ENCODE data around the gene TBKBP1. TPM values are rescaled to one million over a fixed set of nuclear protein-coding genes. Genes with fewer than 3 reads are reported as not detected.

TBKBP1 gene
- total RNA-seq, 4 donors from 2014 or later: 4.0 to 15.6 (median 10.5) TPM

DNA sequence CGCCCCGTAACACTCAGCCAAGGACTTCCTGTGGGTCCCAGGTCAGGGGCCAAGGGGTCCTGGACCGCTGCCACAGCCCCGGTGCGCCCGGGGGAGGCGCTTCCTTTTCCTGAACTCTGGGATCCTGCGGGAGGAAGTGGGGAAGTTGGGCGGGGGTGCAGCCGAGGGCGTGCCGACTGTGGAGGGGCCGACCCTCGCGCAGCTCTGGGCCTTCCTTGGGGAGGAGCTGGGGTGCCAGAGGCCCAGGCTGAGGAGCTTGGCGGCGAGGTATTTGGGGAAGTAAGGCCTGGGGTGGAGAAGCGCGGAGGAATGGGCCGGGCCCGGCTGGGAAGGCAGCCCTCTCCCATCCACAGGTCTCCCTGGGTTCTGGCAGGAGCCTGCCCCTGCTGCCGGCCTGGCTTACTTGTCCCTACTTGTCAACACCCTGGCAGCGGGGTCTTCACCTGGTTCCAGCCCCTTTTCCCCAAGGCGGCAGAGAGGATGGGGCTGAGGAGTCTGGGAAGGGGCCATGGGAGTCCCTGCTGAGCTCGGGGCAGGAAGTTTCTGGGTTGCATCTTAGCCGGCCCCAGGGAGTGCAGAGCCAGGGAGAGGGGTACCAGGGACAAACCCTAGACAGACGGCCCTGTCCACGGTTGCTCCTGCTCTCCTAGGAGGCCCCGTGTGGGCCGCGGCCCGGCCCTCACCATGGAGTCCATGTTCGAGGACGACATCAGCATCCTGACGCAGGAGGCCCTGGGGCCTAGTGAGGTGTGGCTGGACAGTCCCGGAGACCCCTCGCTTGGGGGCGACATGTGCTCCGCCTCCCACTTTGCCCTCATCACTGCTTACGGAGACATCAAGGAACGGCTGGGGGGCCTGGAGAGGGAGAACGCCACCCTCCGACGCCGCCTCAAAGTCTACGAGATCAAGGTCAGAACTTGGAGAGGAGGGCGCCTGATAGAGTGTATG, 1.7 kb downstream of the TBKBP1 start:
- TF ChIP-seq CTCF (IDR thresholded peaks at IDR 0.05): no peak
- peak; percentile 42 for ATAC-seq (ENCODE audit: low FRiP score)

DNA sequence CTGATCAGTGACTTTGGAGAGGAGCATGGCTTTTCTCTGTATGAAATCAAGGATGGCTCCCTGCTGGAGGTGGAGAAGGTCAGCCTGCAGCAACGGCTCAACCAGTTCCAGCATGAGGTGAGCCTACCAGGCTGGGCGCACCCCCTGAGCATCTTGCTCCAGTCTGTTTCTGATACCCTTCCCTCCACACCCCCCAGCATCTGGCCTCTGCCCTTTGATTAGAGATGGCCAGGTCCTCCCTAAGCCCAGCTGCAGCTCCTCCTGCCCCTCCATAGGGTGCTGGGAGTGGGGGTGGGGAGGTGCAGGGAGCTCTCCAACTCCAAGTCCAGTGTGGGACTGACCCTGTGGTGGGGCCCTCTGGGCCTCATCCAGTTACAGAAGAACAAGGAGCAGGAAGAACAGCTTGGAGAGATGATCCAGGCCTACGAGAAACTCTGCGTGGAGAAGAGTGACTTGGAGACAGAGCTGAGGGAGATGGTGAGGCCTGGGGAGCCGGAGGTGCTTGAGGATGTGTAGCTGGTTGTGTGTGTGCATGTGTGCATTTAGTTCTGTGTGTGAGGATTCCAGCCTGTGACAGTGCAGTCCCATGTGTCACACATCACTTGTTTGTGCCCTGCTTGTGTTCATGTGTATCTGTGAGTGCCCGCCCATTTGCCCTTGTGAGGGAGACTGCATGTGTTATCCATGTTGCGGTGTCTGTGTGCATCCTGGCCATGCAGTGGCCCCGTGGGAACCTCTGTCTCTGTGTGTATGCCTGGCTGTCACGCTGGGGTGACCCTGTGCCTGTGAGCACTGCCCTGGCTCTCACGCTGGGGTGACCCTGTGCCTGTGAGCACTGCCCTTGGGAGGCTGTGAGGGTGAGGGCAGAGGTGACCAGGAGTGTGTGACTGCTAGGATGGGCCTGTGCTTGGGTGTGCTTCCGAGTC, 3.0 kb downstream of the TBKBP1 start:
- DNase-seq (ENCODE audit: low spot score) (no peak), ATAC-seq (ENCODE audit: low FRiP score) (no peak)
- TF ChIP-seq CTCF (IDR thresholded peaks at IDR 0.05): no peak

More for the DNA sequence above, 1.7 kb downstream of the TBKBP1 start:
- no peak for DNase-seq (ENCODE audit: low spot score)

DNA sequence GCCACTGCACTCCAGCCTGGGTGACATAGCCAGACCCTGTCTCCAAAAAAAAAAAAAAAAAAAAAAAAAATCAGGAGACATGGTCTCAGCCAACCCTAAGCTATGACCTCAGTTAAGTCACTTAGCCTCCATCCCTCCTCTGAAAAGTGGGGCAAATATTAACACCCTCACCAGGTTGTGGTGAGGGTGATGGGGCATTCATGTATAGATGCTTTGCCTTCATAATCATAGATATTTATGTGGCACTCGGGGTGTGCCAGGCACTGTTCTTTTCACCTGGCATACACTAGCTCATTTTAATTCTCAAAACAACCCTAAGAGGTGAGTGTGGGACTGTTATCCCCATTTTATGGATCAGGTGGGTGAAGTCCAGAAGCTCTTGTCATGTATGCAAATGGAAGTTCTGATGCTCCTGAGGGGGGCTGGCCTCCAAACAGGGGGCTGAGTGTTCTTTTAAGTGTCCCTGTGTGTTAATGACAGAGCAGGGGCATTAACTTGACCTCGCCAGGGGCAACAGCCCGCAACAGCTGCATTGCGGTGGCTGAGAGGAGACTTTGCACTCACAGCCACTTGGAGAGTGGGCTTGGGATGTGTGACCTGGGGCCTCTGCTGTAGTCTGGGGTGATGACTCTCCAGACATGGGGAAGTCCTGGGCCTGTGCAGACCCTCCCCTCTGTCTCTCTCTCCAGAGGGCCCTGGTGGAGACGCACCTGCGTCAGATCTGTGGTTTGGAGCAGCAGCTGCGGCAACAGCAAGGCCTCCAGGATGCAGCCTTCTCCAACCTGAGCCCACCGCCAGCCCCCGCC, 4.1 kb downstream of the TBKBP1 start:
- no peak for DNase-seq (ENCODE audit: low spot score)
- TF ChIP-seq CTCF (IDR thresholded peaks at IDR 0.05): no peak
- ATAC-seq (ENCODE audit: low FRiP score): no peak

DNA sequence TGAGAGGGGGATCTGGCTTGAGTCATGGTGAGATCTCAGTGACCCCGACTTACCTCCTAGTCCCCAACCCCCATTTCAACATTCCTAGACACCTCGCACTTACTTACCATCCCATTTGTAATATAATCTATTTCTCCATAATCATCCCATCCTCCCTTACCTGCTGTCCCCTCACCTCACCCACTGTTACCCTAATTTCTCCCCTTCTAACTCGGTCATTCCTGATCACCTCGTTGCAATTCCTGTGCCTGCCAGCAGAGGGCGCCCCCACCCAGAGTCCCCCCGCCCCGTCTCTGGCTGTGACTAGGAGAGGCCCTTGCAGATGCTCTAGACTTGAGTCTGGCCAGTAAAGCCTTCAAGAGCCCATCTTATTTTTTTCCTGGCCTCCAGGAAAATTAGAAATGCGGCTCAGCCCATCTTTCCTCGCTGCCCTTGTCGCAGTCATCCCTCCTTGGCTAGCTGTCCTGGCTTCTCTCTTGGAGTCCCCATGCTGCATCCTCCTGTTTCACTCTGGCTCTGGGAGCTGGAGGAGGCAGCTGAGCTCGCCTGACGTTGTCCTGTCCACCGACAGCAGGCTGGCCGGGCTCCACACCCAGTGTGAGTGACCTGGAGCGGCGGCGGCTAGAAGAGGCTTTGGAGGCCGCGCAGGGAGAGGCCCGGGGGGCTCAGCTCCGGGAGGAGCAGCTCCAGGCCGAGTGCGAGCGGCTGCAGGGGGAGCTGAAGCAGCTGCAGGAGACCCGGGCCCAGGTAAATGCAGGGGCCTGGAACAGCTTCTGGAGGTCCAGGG, 5.0 kb downstream of the TBKBP1 start:
- ATAC-seq (ENCODE audit: low FRiP score): no peak
- DNase-seq (ENCODE audit: low spot score): peak; percentile 47
- TF ChIP-seq CTCF (IDR thresholded peaks at IDR 0.05): peak in 1 of 3 donors; percentile 65

DNA sequence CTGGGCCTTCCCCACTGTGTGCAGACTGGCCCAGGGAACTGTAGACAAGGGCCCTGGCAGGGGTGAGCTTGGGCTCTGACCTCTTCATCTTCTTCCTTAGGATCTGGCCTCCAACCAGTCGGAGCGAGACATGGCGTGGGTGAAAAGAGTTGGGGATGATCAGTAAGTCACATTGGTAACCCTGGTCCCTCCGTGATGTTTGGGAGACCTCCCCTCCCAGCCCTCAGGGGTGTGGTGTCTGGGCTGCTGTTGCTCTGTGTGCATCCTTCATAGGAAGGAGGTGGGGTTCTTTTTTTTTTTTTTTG, 5.5 kb downstream of the TBKBP1 start:
- DNase-seq (ENCODE audit: low spot score): no peak
- ATAC-seq (ENCODE audit: low FRiP score): no peak
- TF ChIP-seq CTCF (IDR thresholded peaks at IDR 0.05): no peak
